ENCODE measurements around the gene ADAMTS2.

The ADAMTS2 gene

GRCh38 chr5:179264783-179265513 lies 80.3 kb downstream of the ADAMTS2 start:
- DNase-seq = no peak

- no peak for DNase-seq
Observed at GRCh38 chr5:179264053-179264782, 81.0 kb downstream of the ADAMTS2 start.

GRCh38 chr5:179263391-179264052 lies 81.7 kb downstream of the ADAMTS2 start:
- DNase-seq = no peak

GRCh38 chr5:179262126-179262920 lies 82.9 kb downstream of the ADAMTS2 start:
- DNase-seq = no peak

GRCh38 chr5:179261301-179262125 lies 83.7 kb downstream of the ADAMTS2 start:
- DNase-seq = no peak

- no peak for DNase-seq
Observed at GRCh38 chr5:179260324-179261070, 84.8 kb downstream of the ADAMTS2 start.

GRCh38 chr5:179259731-179260323 lies 85.4 kb downstream of the ADAMTS2 start:
- no peak for DNase-seq

GRCh38 chr5:179258922-179259730 lies 86.1 kb downstream of the ADAMTS2 start:
- DNase-seq = no peak

- no peak for DNase-seq
Observed at GRCh38 chr5:179258001-179258921, 87.0 kb downstream of the ADAMTS2 start.

- DNase-seq = no peak
Observed at GRCh38 chr5:179257176-179257682, 88.0 kb downstream of the ADAMTS2 start.

GRCh38 chr5:179256328-179257175 lies 88.7 kb downstream of the ADAMTS2 start:
- no peak for DNase-seq

- no peak for DNase-seq
Observed at GRCh38 chr5:179255527-179256327, 89.5 kb downstream of the ADAMTS2 start.

GRCh38 chr5:179254638-179255271 lies 90.5 kb downstream of the ADAMTS2 start:
- DNase-seq = no peak

GRCh38 chr5:179253730-179254129 lies 91.5 kb downstream of the ADAMTS2 start:
- no peak for DNase-seq

- no peak for DNase-seq
Observed at GRCh38 chr5:179251276-179251969, 93.8 kb downstream of the ADAMTS2 start.

All from NCI-H1694 (cell line).